BJ (cell line): Measurements from ENCODE around the gene KCNQ1. TPM values are rescaled to one million over a fixed set of nuclear protein-coding genes. Genes with fewer than 3 reads are reported as not detected.

Experiments
- CTCF ChIA-PET: fragments of 350-600 bp; formaldehyde crosslinking; extraction: SDS; loops from one replicate; lab custom pipeline; 2021; ENCODE audit warnings: antibody characterized with exemption, inconsistent platforms; lab: Yijun Ruan, JAX
- POLR2A ChIA-PET: fragments of 300-600 bp; sonication (Branson Sonifier 250); formaldehyde crosslinking; extraction: SDS; loops from one replicate; lab custom pipeline; 2021; ENCODE audit warnings: antibody characterized with exemption; lab: Charles Lee
- DNase-seq: peaks from one replicate; pipeline ENCODE4 v3.0.0-alpha.2; 2011; ENCODE audit warnings: low read depth
- H3K27me3 ChIP-seq: 2 replicates; pipeline ENCODE4 v1.6.0; 2011; ENCODE audit warnings: low read length; ENCODE audit not compliant: control insufficient read depth, insufficient read depth
- H3K36me3 ChIP-seq: 2 replicates; pipeline ENCODE4 v1.5.1; 2011; ENCODE audit warnings: low read length; ENCODE audit not compliant: control insufficient read depth, insufficient read depth
- H3K4me3 ChIP-seq: 2 replicates; pipeline ENCODE4 v1.5.1; 2011; ENCODE audit warnings: low read depth, mild to moderate bottlenecking, control low read depth, low read length
- CTCF ChIP-seq: IDR thresholded peaks from 2 replicates; pipeline ENCODE4 v1.5.1; 2011; ENCODE audit warnings: low read depth, mild to moderate bottlenecking, control low read depth, inconsistent platforms, low read length, moderate library complexity; ENCODE audit not compliant: insufficient read depth
- polyA plus RNA-seq: library from polyadenylated mRNA; depleted of rRNA; stranded (reverse); fragments of >200 nt; gene quantifications from 2 replicates; pipeline ENCODE4 v1.2.3, GENCODE V29; 2011

Gene KCNQ1
- polyA plus RNA-seq, 1 experiment = not detected

- CTCF ChIA-PET = interaction anchor here (1.0 to 20.3 kb wide), 4 partner anchors 8 to 350 kb away, joined by 3 to 772 read pairs (median 4); no protein-coding TSS in a partner anchor
- TF ChIP-seq CTCF = no peak
- Histone ChIP-seq H3K4me3 (no peak overlapping the region), H3K27me3 (peaks cover 1% of the 10 kb centered on the region; the same call in 1 of the 2 replicates), H3K36me3 (no peaks in the 10 kb centered on the region)
- POLR2A ChIA-PET = interaction anchor here (0.6 kb wide), 1 partner anchor 304 kb away, joined by 3 read pairs; no protein-coding TSS in a partner anchor
- no peak for DNase-seq
Observed at GRCh38 chr11:2882396-2883110, 437.7 kb downstream of the KCNQ1 start.

GRCh38 chr11:2883640-2883978 lies 438.8 kb downstream of the KCNQ1 start:
- TF ChIP-seq CTCF = no peak
- DNase-seq = no peak
- Histone ChIP-seq H3K27me3 (peaks cover 1% of the 10 kb centered on the region; the same call in 1 of the 2 replicates), H3K4me3 (peak overlapping the region; percentile 60), H3K36me3 (no peaks in the 10 kb centered on the region)
- ChIA-PET CTCF (interaction anchor here (1.0 to 20.3 kb wide), 3 partner anchors 9 to 351 kb away, joined by 3 to 772 read pairs (median 3); no protein-coding TSS in a partner anchor), POLR2A (interaction anchor here (0.6 kb wide), 1 partner anchor 305 kb away, joined by 3 read pairs; no protein-coding TSS in a partner anchor)

- no peak for TF ChIP-seq CTCF
- Histone ChIP-seq H3K36me3 (no peaks in the 10 kb centered on the region), H3K27me3 (peaks cover 1% of the 10 kb centered on the region; the same call in 1 of the 2 replicates), H3K4me3 (peak overlapping the region; percentile 60)
- CTCF ChIA-PET = interaction anchor here (1.2 to 20.3 kb wide), 3 partner anchors 10 to 351 kb away, joined by 3 to 772 read pairs (median 3); no protein-coding TSS in a partner anchor
- DNase-seq = no peak
- POLR2A ChIA-PET = no interaction called here
Observed at GRCh38 chr11:2883979-2884815, 439.4 kb downstream of the KCNQ1 start.

- TF ChIP-seq CTCF = peak; percentile 20; the same call in 1 of the 2 replicates
- no peak for DNase-seq
- ChIA-PET CTCF (interaction anchor here (1.0 to 20.3 kb wide), 3 partner anchors 60 to 352 kb away, joined by 3 to 772 read pairs (median 4); no protein-coding TSS in a partner anchor), POLR2A (no interaction called here)
- Histone ChIP-seq H3K27me3 (peaks cover 1% of the 10 kb centered on the region; the same call in 1 of the 2 replicates), H3K36me3 (no peaks in the 10 kb centered on the region), H3K4me3 (peak overlapping the region; percentile 60)
Observed at GRCh38 chr11:2885017-2885677, 440.3 kb downstream of the KCNQ1 start.
